Lower leg skin (tissue), 3 donors: Measurements from ENCODE around the gene VPS4B.

ENCODE experiments used
- POLR2A ChIP-seq, 2 donors: fragments of 450-650 bp; IDR thresholded peaks; one replicate each; pipeline ENCODE4 v1.6.1; 2016 to 2017; ENCODE audit warnings: antibody characterized with exemption in 2 of 2, mild to moderate bottlenecking in 1 of 2, moderate library complexity in 1 of 2
- TF ChIP-seq, protein P1 (sequence below), 3 donors: fragments of 450-650 bp; IDR thresholded peaks; one replicate each; pipeline ENCODE4 v1.5.1; 2016; ENCODE audit warnings: antibody characterized with exemption in 3 of 3, mild to moderate bottlenecking in 3 of 3, moderate library complexity in 2 of 3

DNA sequence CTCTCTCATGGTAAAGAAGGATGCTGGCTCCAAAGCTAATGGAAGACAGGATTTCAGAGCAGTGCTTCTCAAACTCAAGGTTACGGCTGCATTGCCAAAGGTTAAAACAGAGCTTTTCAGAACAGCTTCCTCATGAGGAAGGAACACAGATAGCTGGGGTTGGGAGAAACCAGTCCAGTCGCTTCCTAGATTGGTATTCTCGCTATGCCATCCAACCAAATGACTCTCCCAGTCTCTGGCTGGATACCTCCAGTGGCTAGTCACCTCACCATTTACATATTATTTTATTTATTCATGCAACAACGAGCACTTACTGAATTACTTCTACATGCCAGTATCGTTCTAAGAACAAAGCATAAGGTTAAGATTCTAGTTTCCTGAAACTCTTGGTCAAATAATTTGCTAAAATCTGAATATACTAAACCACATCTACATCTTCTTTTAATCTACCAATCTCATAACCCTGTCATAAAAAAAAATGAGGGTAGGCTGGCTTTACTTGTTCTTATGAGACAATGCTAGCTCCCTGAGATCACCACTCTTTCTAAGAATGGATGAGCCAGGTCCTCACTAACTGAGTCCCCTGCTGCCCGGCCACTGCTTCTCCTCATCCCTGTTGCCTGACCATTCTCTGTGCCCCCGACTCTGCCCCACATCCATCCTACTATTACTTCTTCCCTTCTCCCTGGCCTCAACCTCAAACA is 75.6 kb downstream of the VPS4B start:
- TF ChIP-seq, protein P1, sequence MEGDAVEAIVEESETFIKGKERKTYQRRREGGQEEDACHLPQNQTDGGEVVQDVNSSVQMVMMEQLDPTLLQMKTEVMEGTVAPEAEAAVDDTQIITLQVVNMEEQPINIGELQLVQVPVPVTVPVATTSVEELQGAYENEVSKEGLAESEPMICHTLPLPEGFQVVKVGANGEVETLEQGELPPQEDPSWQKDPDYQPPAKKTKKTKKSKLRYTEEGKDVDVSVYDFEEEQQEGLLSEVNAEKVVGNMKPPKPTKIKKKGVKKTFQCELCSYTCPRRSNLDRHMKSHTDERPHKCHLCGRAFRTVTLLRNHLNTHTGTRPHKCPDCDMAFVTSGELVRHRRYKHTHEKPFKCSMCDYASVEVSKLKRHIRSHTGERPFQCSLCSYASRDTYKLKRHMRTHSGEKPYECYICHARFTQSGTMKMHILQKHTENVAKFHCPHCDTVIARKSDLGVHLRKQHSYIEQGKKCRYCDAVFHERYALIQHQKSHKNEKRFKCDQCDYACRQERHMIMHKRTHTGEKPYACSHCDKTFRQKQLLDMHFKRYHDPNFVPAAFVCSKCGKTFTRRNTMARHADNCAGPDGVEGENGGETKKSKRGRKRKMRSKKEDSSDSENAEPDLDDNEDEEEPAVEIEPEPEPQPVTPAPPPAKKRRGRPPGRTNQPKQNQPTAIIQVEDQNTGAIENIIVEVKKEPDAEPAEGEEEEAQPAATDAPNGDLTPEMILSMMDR (IDR thresholded peaks at IDR 0.05), result no peak
- TF ChIP-seq POLR2A (IDR thresholded peaks at IDR 0.05), result no peak
